Mucosa of descending colon (tissue), 3 donors: ENCODE results near the gene PGGHG. TPM values are rescaled to one million over a fixed set of nuclear protein-coding genes. Genes with fewer than 3 reads are reported as not detected.
"Not testable (repeated sequence)": the region's sequence is repeated elsewhere in the genome, so short reads cannot be mapped to it uniquely, and the experiment has no call there.

Source experiments
- ATAC-seq: fragments of 200-7000 bp; cut with Tn5 transposase; one replicate; pipeline ENCODE4 v1.9.1; 2020; ENCODE audit warnings: mild to moderate bottlenecking, moderate library complexity
- DNase-seq, 3 donors: peaks; one replicate each; pipeline ENCODE4 v3.0.0-alpha.2; 2020
- H3K36me3 ChIP-seq: fragments of 200-600 bp; one replicate; pipeline ENCODE4 v1.8.0; 2021; ENCODE audit warnings: low read depth, mild to moderate bottlenecking
- H3K4me1 ChIP-seq: fragments of 200-600 bp; one replicate; pipeline ENCODE4 v1.8.0; 2021; ENCODE audit warnings: low read depth, mild to moderate bottlenecking
- H3K4me3 ChIP-seq: fragments of 200-600 bp; one replicate; pipeline ENCODE4 v1.8.0; 2021; ENCODE audit warnings: mild to moderate bottlenecking
- H3K9me3 ChIP-seq: fragments of 200-600 bp; one replicate; pipeline ENCODE4 v1.8.0; 2021; ENCODE audit warnings: mild to moderate bottlenecking
- intact Hi-C, 2 donors: fragments of 100-400 bp; cut with DNase I in 1 of 2; cut with micrococcal nuclease in 1 of 2; formaldehyde crosslinking; loops; one replicate each; pipeline versions ENCODE4 v1.11.0 to v1.11.1; 2022; cut with DNase I, micrococcal nuclease
- total RNA-seq, 3 donors: library from RNA; stranded (reverse); fragmentation: NEBNext Ultra II Directional in 2 of 3; extraction: Animal tissue kit (Norgen Biotek cat#: 25700) in 2 of 3; gene quantifications; one replicate each; pipeline versions ENCODE4 v1.2.1 to v1.2.4, GENCODE V29; 2021 to 2023
- TF ChIP-seq, protein P1 (sequence below): fragments of 200-600 bp; IDR thresholded peaks from one replicate; pipeline ENCODE4 v1.8.0; 2022; ENCODE audit warnings: antibody characterized with exemption, mild to moderate bottlenecking
- donor health status: DM: no; HTN: no; CAD: no; lungs with moderate emphysema.
- donor health status: DM: no; HTN: no; CAD: no.
- donor health status: DM: no; HTN: yes; CAD: no.

The PGGHG gene
- total RNA-seq, 3 donors from 2014 or later, result 21.2 to 37.1 (median 29.7) TPM

DNA sequence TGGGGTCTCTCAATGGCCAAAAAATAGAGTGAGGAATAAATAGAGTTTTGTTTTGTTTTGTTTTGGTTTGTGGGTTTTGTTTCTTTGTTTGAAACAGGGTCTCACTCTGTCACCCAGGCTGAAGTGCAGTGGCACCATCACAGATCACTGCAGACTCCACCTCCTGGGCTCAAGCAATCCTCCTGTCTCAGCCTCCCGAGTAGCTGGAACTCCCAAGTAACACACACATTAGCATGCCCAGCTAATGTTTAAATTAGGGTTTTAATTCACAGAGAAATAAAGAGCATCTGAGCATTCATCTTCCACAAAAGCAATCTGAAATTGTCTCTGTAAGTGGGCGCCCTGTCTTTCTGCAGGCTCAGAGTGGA, 40.9 kb downstream of the PGGHG start:
- intact Hi-C loops, result no loop called here
- ATAC-seq (no peak), DNase-seq (no peak)
- Histone ChIP-seq H3K9me3 (no peaks in the 10 kb centered on the region), H3K4me1 (peaks cover 14% of the 10 kb centered on the region), H3K4me3 (no peak overlapping the region), H3K36me3 (no peaks in the 10 kb centered on the region)
- TF ChIP-seq, protein P1, sequence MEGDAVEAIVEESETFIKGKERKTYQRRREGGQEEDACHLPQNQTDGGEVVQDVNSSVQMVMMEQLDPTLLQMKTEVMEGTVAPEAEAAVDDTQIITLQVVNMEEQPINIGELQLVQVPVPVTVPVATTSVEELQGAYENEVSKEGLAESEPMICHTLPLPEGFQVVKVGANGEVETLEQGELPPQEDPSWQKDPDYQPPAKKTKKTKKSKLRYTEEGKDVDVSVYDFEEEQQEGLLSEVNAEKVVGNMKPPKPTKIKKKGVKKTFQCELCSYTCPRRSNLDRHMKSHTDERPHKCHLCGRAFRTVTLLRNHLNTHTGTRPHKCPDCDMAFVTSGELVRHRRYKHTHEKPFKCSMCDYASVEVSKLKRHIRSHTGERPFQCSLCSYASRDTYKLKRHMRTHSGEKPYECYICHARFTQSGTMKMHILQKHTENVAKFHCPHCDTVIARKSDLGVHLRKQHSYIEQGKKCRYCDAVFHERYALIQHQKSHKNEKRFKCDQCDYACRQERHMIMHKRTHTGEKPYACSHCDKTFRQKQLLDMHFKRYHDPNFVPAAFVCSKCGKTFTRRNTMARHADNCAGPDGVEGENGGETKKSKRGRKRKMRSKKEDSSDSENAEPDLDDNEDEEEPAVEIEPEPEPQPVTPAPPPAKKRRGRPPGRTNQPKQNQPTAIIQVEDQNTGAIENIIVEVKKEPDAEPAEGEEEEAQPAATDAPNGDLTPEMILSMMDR, result no peak

DNA sequence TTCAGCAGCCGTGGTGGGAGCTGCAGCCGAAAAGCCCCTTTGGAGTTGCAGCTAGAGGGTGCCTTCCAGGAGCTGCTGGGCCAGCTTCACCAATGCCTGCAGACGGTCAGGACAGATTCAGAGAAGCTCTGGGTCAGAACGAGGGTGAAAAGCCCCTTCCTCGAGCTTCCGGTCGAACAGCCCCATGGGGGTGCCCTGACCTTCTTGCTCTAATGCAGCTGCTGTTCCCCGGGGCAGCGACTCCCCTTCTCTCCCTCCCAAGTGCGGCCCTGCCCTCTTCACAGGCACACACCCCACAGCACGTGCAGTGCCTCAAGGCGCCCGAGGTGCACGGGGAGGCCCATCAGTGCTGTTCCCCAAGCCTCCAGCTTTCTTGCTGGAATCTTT, 41.4 kb downstream of the PGGHG start:
- intact Hi-C loops, result no loop called here
- H3K9me3 ChIP-seq, result no peaks in the 10 kb centered on the region
- TF ChIP-seq, protein P1, result no peak
- peaks cover 14% of the 10 kb centered on the region for H3K4me1 ChIP-seq
- ATAC-seq, result no peak
- no peak overlapping the region for H3K4me3 ChIP-seq
- DNase-seq, result peak in 1 of 3 donors; percentile 27
- H3K36me3 ChIP-seq, result no peaks in the 10 kb centered on the region

DNA sequence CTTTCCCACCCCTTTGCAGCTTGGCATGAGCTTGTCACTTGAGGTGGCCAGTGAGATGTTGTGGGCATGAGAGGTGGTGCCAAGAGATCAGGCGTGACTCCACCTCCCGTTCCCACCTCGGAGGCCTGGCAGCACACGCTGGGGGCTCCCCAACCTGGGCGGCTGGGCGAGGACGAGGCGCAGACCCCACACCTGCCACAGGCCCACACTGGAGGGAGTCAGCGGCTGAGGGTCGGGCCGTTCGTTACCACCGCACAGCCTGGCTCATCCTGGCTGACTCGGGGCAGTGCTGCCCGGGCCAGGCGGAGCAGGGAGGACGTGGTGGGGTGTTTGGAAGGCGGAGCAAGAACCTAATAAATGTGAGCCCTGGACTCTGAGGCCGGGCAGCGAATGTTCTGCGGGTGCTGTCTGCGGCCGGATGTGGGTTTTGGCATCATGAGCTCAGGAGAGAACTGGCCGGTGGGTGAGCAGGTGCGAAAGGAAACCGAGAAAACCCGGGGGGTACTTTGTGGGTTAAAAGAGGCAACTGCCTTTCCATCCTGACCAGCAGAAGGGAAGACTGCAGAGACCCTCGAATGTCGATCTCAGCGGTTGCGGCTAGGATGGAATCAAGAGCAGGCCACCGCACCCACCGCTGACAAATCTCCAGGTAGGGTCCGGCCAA, 41.9 kb downstream of the PGGHG start:
- no peak overlapping the region for H3K4me3 ChIP-seq
- H3K4me1 ChIP-seq, result peaks cover 14% of the 10 kb centered on the region
- no peaks in the 10 kb centered on the region for H3K9me3 ChIP-seq
- TF ChIP-seq, protein P1, result no peak
- ATAC-seq (peak; percentile 6), DNase-seq (peak in 2 of 3 donors; percentile 35 to 61)
- no peaks in the 10 kb centered on the region for H3K36me3 ChIP-seq
- intact Hi-C loops, result no loop called here

DNA sequence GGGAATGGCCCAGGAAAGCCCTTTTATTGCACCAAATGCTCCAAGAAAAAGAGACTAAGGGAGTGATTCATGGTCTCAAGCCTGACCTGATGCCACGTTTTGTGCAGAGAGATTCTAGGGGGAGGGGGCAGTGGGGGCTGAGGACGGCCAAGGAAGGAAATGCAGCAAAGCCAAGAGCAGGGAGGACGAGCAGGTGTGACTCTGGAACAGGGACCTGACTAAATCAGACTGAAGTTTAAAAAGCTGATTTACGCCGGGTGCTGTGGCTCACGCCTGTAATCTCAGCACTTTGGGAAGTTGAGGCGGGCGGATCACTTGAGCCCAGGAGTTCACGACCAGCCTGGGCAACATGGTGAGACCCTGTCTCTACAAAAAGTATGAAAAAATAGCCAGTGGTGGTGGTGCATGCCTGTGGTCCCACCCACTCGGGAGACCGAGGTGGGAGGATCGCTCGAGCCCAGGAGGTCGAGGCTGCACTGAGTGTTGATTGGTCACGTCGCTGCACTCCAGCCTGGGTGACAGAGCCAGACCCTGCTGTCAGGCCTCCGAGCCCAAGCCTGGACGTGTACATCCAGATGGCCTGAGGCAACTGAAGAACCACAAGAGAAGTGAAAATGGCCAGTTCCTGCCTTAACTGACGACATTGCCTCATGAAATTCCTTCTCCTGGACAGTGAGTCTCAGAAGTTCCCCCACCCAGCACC, 42.6 kb downstream of the PGGHG start:
- H3K9me3 ChIP-seq, result no peaks in the 10 kb centered on the region
- H3K4me3 ChIP-seq, result no peak overlapping the region
- TF ChIP-seq, protein P1, result no peak
- H3K36me3 ChIP-seq, result no peaks in the 10 kb centered on the region
- intact Hi-C loops, result no loop called here
- peaks cover 10% of the 10 kb centered on the region for H3K4me1 ChIP-seq
- DNase-seq (peak in 1 of 3 donors; percentile 21), ATAC-seq (no peak)

DNA sequence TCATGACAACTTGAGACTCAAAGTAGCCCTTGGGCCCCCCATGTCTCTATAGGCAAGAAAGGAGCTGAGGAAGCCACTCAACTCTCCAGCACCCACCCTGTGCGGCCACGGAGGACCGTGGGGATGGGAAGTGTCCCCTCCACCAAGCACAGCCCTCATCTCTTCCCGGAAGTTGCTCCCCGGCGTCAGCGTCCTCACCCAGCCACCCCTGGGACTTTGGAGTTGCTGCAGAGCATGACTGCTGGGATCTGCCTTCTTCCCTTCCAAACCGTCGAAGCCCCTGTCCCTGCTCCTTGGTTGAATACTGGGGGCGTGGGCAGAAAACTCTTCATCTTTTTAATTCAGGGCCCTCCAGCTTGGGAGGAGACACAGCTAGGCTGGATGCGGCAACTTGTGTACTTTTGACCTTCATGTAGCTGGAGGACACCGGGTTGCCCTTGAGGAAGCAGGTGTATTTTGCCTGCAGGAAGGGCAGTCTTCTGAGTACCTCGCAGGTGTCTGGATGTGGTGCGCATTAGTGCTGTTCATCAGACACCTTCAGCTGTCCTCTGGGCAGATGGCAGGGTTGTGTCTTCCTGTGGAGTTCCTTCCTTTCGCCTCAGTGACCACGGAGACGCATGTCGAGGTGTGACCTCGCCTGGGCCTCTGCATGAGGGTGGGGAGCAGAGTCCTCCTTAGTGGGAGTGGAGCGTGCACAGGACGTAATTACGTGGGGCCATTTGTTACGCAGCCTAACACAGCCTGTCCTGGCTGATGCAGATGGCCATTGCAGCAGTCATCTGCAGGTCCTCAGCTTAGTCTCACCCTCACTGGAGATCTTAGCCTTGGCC, 43.9 kb downstream of the PGGHG start:
- no peaks in the 10 kb centered on the region for H3K36me3 ChIP-seq
- intact Hi-C loops, result no loop called here
- no peaks in the 10 kb centered on the region for H3K4me1 ChIP-seq
- no peaks in the 10 kb centered on the region for H3K9me3 ChIP-seq
- ATAC-seq, result no peak
- no peak for DNase-seq
- TF ChIP-seq, protein P1, result no peak
- H3K4me3 ChIP-seq, result no peak overlapping the region

DNA sequence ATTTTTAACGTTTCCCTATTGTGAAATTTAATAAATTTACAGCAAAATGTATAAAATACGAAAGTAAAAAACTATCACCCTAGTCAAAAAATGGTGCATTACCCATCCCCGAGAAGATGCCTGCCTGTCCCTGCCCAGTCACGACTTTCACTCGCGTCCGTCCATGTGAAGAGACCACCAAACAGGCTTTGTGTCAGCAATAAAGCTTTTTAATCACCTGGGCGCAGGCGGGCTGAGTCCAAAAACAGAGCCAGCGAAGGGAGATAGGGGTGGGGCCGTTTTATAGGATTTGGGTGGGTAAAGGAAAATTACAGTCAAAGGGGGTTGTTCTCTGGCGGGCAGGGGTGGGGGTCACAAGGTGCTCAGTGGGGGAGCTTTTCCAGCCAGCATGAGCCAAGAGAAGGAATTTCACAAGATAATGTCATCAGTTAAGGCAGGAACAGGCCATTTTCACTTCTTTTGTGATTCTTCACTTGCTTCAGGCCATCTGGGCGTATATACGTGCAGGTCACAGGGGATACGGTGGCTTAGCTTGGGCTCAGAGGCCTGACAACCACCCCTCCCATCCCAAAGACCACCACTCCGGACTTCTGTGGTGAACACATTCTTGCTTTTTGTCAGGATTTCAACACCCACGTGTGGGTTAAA, 44.8 kb downstream of the PGGHG start:
- DNase-seq, H3K4me1 ChIP-seq, ATAC-seq, intact Hi-C loops, H3K36me3 ChIP-seq, H3K4me3 ChIP-seq, H3K9me3 ChIP-seq: not testable (repeated sequence)
